Measurements from ENCODE around the gene LONRF2. TPM values are rescaled to one million over a fixed set of nuclear protein-coding genes. Genes with fewer than 3 reads are reported as not detected.

LONRF2 gene
- total and polyA plus RNA-seq, 2 of the 4 experiments (the other 2 are of a cell fraction) = 0.19 to 0.54 TPM

DNA sequence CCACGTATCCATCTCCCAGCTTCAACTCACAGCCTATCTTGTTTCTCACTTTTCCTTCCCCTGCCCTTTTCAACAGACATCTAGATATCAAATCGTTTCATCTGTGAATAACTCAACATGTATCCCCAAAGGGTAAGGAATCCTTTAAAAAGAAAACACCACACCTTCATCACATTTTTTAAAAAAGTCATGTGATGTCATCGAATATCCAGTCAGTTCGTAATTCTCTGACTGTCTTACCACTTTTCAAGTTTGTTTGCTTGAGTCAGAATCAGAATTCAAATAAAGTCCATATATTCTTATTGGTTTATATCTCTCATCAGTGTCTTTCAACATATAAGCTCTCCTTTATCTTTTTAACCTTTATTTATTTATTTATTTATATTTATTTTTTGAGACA, 5.4 kb upstream of the LONRF2 start:
- Histone ChIP-seq H3K9me1 (ENCODE audit: insufficient read depth, low read length) (no peaks in the 10 kb centered on the region), H4K5ac (ENCODE audit: low read depth, low read length) (no peak overlapping the region), H3K4me3 (ENCODE audit: insufficient read depth, low read depth, low read length) (no peak overlapping the region), H4K20me1 (ENCODE audit: insufficient read depth, low read length) (no peaks in the 10 kb centered on the region), H3K4me1 (ENCODE audit: control insufficient read depth, insufficient read depth, low read length) (no peaks in the 10 kb centered on the region), H2AK9ac (replicated peaks; ENCODE audit: low read depth, low read length, poor library complexity) (no peak overlapping the region), H3K27me3 (ENCODE audit: control insufficient read depth, insufficient read depth, low read length) (peaks cover 37% of the 10 kb centered on the region), H2BK5ac (ENCODE audit: low read depth, low read length, poor library complexity, severe bottlenecking) (no peak overlapping the region), H2BK120ac (ENCODE audit: low read depth, low read length) (no peak overlapping the region), H3K79me1 (ENCODE audit: low read depth in 1 of 2, low read length in 2 of 2) (no peaks in the 10 kb centered on the region), H3K27ac (ENCODE audit: insufficient read depth, low read length) (no peak overlapping the region), H4K91ac (ENCODE audit: insufficient read depth, low read depth, low read length) (no peak overlapping the region), H3K4me2 (ENCODE audit: low read depth, low read length) (no peak overlapping the region), H3K36me3 (ENCODE audit: control insufficient read depth, insufficient read depth, low read length) (no peaks in the 10 kb centered on the region), H3K18ac (ENCODE audit: low read depth, low read length) (no peak overlapping the region), H2AK5ac (ENCODE audit: low read depth, low read length) (no peak overlapping the region), H3K9me3 (ENCODE audit: control insufficient read depth, insufficient read depth, low read length) (no peaks in the 10 kb centered on the region), H2AFZ (replicated peaks; ENCODE audit: low read length, poor library complexity) (no peak overlapping the region), H3K9ac (ENCODE audit: low read depth, low read length) (no peak overlapping the region), H4K8ac (ENCODE audit: low read depth in 2 of 2, low read length in 2 of 2) (no peak overlapping the region), H3K56ac (ENCODE audit: extremely low read depth, insufficient read depth, low read length) (no peak overlapping the region), H3K14ac (replicated peaks; ENCODE audit: low read depth, low read length) (no peak overlapping the region), H3K4ac (ENCODE audit: low read depth, low read length) (no peak overlapping the region), H3K23ac (ENCODE audit: low read depth, low read length) (no peak overlapping the region), H2BK20ac (ENCODE audit: low read depth, low read length) (no peak overlapping the region), H2BK15ac (ENCODE audit: low read depth, low read length) (no peak overlapping the region)
- in situ Hi-C loops (cut with MboI; ENCODE audit: low sequenced_read_pairs) = no loop called here
- POLR2A ChIA-PET (ENCODE audit: unreplicated experiment) = no interaction called here
- DNase-seq = no peak
- dilution Hi-C loops (cut with HindIII; ENCODE audit: low sequenced_read_pairs, unreplicated experiment) = no loop called here
- intact Hi-C loops (cut with micrococcal nuclease) = no loop called here
- BruUV-seq (replicated peaks) = no TSS peak
- no peak for ATAC-seq (ENCODE audit: low read depth)
- no CpG with 5 or more reads among the region's 4 CpGs for WGBS, 2 experiments (ENCODE audit: extremely low coverage in 2 of 2, insufficient read length in 1 of 2)
- TF ChIP-seq, protein P1, sequence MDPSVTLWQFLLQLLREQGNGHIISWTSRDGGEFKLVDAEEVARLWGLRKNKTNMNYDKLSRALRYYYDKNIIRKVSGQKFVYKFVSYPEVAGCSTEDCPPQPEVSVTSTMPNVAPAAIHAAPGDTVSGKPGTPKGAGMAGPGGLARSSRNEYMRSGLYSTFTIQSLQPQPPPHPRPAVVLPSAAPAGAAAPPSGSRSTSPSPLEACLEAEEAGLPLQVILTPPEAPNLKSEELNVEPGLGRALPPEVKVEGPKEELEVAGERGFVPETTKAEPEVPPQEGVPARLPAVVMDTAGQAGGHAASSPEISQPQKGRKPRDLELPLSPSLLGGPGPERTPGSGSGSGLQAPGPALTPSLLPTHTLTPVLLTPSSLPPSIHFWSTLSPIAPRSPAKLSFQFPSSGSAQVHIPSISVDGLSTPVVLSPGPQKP (IDR thresholded peaks at IDR 0.05; ENCODE audit: borderline replicate concordance, low read depth, low read length) = no peak
- no peak for TF ChIP-seq CEBPB (IDR thresholded peaks at IDR 0.05; ENCODE audit: low read depth, low read length)
- TF ChIP-seq MAFK (IDR thresholded peaks at IDR 0.05; ENCODE audit: low read depth, low read length) = no peak
- no peak for TF ChIP-seq RAD21 (IDR thresholded peaks at IDR 0.05; ENCODE audit: low read length)
- no peak for TF ChIP-seq CHD1 (IDR thresholded peaks at IDR 0.05; ENCODE audit: low read depth, low read length)
- no peak for TF ChIP-seq USF2 (IDR thresholded peaks at IDR 0.05; ENCODE audit: low read depth, low read length)
- TF ChIP-seq MAZ (IDR thresholded peaks at IDR 0.05; ENCODE audit: borderline replicate concordance, low read depth, low read length) = no peak
- TF ChIP-seq NFE2L2 (IDR thresholded peaks at IDR 0.05; ENCODE audit: low read depth, low read length) = no peak
- no peak for TF ChIP-seq BHLHE40 (IDR thresholded peaks at IDR 0.05; ENCODE audit: low read depth, low read length)
- TF ChIP-seq MXI1 (IDR thresholded peaks at IDR 0.05; ENCODE audit: borderline replicate concordance, low read depth, low read length) = no peak
- no peak for TF ChIP-seq FOS (IDR thresholded peaks at IDR 0.05; ENCODE audit: low read depth, low read length)
- no peak for TF ChIP-seq POLR2A (IDR thresholded peaks at IDR 0.05; ENCODE audit: low read depth, low read length)
- no peak for TF ChIP-seq SMC3 (IDR thresholded peaks at IDR 0.05; ENCODE audit: low read depth, low read length)
- TF ChIP-seq RFX5 (IDR thresholded peaks at IDR 0.05; ENCODE audit: low read depth, low read length) = no peak
- TF ChIP-seq, protein P2, sequence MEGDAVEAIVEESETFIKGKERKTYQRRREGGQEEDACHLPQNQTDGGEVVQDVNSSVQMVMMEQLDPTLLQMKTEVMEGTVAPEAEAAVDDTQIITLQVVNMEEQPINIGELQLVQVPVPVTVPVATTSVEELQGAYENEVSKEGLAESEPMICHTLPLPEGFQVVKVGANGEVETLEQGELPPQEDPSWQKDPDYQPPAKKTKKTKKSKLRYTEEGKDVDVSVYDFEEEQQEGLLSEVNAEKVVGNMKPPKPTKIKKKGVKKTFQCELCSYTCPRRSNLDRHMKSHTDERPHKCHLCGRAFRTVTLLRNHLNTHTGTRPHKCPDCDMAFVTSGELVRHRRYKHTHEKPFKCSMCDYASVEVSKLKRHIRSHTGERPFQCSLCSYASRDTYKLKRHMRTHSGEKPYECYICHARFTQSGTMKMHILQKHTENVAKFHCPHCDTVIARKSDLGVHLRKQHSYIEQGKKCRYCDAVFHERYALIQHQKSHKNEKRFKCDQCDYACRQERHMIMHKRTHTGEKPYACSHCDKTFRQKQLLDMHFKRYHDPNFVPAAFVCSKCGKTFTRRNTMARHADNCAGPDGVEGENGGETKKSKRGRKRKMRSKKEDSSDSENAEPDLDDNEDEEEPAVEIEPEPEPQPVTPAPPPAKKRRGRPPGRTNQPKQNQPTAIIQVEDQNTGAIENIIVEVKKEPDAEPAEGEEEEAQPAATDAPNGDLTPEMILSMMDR (conservative IDR thresholded peaks at IDR 0.05; ENCODE audit: low read depth, low read length) = no peak
- no peak for TF ChIP-seq RCOR1 (IDR thresholded peaks at IDR 0.05; ENCODE audit: insufficient replicate concordance, low read length)
- CTCF ChIA-PET = no interaction called here

Measured in IMR-90 (cell line).